Measurements from ENCODE around the gene FAM168B.
A peak's percentile ranks its signal among the peaks of the same experiment; 100 is the strongest.
"Not testable (repeated sequence)": the region's sequence is repeated elsewhere in the genome, so short reads cannot be mapped to it uniquely, and the experiment has no call there.

Gene FAM168B

DNA sequence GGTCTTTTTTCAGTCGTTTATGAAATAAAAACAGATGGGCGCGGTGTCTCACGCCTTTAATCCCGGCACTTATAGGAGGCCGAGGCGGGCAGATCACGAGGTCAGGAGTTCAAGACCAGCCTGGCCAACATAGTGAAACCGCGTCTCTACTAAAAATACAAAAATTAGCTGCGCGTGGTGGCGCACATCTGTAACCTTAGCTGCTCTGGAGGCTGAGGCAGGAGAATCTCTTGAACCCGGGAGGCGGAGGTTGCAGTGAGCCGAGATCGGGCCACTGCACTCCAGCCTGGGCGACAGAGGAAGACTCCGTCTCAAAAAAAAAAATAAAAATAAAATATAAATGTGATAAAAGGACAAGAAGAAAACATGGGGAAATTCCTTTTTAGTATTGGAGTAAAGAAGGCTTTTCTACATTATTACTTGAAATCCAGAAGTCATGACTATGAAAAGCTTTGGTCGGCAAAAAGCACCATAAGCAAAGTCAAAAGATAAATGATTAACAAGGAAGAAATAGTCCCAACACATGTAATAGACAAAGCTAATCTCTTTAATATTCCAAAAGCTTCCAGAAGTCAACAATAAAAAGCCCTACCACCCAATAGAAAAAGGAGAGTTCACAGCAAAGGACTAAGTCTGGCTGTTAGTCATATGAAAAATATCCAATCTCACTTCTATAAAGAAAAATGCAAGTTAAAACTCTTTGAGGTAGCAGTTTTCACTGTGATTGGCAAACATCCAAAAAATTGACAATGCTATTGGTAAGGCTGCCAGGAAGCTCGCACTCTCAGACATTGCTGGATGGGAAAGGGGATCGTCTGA lies 1.4 kb upstream of the FAM168B start:
- peak overlapping the region; percentile 97 for H3K27ac ChIP-seq
- TF ChIP-seq, protein P1, sequence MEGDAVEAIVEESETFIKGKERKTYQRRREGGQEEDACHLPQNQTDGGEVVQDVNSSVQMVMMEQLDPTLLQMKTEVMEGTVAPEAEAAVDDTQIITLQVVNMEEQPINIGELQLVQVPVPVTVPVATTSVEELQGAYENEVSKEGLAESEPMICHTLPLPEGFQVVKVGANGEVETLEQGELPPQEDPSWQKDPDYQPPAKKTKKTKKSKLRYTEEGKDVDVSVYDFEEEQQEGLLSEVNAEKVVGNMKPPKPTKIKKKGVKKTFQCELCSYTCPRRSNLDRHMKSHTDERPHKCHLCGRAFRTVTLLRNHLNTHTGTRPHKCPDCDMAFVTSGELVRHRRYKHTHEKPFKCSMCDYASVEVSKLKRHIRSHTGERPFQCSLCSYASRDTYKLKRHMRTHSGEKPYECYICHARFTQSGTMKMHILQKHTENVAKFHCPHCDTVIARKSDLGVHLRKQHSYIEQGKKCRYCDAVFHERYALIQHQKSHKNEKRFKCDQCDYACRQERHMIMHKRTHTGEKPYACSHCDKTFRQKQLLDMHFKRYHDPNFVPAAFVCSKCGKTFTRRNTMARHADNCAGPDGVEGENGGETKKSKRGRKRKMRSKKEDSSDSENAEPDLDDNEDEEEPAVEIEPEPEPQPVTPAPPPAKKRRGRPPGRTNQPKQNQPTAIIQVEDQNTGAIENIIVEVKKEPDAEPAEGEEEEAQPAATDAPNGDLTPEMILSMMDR (conservative IDR thresholded peaks at IDR 0.05) = no peak

DNA sequence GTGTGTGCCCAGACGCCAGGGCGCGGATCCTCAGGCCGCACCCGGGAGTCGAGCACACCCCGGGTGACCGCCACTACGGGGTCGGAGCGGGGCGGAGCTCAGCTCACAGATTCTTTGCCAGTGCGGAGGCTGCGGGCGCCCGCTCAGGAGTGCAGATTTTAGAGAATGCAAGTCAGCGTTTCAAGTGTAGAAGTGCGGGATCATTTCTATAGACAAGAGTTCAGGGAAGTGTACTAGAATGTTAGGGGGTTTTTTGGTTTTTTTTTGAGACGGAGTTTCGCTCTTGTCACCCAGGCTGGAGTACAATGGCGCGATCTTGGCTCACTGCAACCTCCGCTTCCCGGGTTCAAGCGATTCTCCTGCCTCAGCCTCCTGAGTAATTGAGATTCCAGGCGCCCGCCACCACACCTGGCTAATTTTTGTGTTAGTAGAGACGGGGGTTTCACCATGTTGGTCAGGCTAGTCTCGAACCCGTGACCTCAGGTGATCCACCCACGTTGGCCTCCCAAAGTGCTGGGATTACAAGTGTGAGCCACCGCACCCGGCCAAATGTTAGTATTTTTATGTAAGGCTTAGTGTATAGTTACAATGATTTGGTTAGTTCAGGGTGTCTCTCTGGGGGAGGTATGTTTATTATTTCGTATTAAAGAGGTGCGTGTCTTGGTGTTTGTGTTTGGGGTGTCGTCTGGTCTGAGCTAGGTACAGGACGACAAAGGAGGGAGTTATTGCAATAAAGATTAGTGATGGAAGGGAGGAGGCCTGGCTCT lies 619 bp upstream of the FAM168B start:
- TF ChIP-seq, protein P1 (conservative IDR thresholded peaks at IDR 0.05) = no peak
- peak overlapping the region; percentile 97 for H3K27ac ChIP-seq

DNA sequence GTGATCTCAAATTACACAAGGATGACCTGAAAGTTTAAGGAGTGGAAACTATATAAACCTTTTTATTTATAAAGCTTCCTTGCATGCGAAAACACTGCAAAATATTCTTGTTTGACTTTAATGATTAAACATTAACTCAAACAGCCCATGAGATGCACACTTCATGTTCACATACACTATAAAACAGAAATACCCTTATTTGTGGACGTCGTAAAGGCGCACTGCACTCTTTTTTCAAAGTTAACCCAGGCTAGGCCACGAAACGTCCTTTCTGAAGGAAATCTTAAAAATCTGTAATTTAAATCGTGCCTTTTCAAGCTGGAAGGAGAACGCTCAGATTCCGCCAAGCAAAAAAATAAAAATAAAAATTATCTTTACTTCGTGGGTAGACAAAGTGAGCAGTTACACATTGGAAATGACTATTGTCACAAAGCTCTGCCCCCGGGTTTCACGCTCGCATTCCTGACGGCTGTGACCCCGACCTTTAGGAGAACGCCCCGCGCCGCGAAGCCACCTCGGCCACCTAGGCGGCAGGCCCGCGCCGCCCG lies 728 bp downstream of the FAM168B start:
- TF ChIP-seq, protein P1 (conservative IDR thresholded peaks at IDR 0.05) = no peak
- H3K27ac ChIP-seq = peak overlapping the region; percentile 97

DNA sequence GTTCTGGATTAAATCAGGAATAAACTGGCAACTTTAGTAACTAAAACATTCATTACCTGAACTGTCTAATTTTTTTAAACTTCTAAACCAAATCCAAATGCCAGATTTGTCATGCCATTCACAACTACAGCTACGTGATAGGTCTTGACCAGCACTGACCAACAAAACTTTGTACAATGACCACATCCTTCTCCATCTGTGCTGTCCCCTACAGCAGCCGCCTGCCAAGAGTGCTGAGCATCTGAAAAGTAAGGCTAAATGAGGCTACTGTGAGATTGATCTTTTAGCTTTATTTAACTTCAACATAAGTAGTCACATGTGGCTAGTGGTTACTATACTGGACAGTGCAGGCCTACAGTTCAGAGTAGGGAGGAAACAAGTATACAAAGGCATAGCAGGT lies 7.6 kb downstream of the FAM168B start:
- TF ChIP-seq, protein P1 (conservative IDR thresholded peaks at IDR 0.05) = no peak
- H3K27ac ChIP-seq = no peak overlapping the region

DNA sequence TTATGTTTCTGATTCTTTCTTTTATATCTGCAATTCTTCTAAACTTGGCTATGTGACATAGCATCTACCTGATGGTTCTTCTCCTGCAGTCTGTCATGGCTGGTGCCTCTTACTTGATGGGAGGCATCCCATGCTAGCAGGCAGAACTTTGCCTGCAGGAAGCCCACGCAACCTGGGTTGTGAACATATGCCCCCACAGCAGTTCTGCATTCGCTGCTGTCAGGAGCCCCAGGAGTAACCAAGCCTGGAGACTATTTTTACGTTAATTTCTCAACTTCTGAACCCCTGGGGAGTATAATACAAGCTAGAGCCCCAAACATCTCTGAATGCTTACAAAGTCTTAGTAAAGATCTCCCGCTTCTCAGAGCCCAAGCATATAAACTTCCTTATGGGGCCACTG lies 12.1 kb downstream of the FAM168B start:
- TF ChIP-seq, protein P1 (conservative IDR thresholded peaks at IDR 0.05) = no peak
- no peak overlapping the region for H3K27ac ChIP-seq

DNA sequence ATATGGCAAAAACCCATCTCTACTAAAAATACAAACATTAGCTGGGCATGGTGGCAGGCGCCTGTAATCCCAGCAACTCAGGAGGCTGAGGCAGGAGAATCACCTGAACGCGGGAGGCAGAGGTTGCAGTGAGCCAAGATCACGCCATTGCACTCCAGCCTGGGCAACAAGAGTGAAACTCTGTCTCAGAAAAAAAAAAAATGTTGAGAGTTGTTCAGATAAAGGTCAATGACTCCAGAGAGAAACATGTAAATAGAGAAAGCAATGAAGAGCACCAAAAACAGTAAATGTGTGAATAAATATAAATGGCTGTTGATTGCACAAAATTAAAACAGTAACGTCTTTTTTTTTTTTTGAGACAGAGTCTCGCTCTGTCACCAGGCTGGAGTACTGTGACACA lies 13.3 kb downstream of the FAM168B start:
- H3K27ac ChIP-seq = not testable (repeated sequence)

DNA sequence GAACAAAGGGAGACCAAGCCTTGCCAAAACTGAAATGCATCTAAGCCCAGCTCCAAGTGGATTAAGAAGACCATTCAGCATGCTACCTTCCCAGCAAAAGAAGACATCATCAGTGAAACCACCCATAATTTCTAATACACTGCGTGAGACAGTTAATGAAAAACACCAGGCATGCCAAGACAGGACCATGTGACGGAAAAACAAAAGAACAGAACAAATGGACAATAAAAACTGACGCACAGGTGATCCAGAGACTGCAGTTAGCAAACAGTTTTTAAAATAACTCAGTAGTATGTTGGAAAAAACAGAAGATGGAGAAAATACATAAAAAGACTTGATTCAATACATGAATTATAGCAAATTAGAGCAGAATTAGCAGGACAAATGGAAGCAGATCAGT lies 15.3 kb downstream of the FAM168B start:
- TF ChIP-seq, protein P1 (conservative IDR thresholded peaks at IDR 0.05) = no peak
- H3K27ac ChIP-seq = peak overlapping the region; percentile 35

All from VCaP (cell line).